ENCODE measurements around the gene NDUFA8. TPM values are rescaled to one million over a fixed set of nuclear protein-coding genes. Genes with fewer than 3 reads are reported as not detected.

NDUFA8 gene
- total RNA-seq, 1 donor, result 17.0 TPM

- Histone ChIP-seq H3K4me2 (ENCODE audit: insufficient read depth, low read length) (no peak overlapping the region), H3K4me3 (ENCODE audit: insufficient read depth, low read length) (no peak overlapping the region), H2AFZ (ENCODE audit: low read length) (no peak overlapping the region), H3K79me2 (ENCODE audit: insufficient read depth, low read length) (no peaks in the 10 kb centered on the region), H3K27ac (ENCODE audit: low read depth, low read length) (no peak overlapping the region), H3K4me1 (ENCODE audit: insufficient read depth, low read length) (peaks cover 4% of the 10 kb centered on the region), H3K9me3 (ENCODE audit: low read depth, low read length) (no peaks in the 10 kb centered on the region), H3K36me3 (ENCODE audit: insufficient read depth, low read length) (no peaks in the 10 kb centered on the region), H4K20me1 (ENCODE audit: insufficient read depth, low read length) (no peaks in the 10 kb centered on the region), H3K27me3 (ENCODE audit: insufficient read depth, low read length) (peaks cover 11% of the 10 kb centered on the region)
- no peak for TF ChIP-seq CTCF (IDR thresholded peaks at IDR 0.05; ENCODE audit: extremely low read depth, low read depth, low read length)
- DNase-seq (ENCODE audit: insufficient read length, low spot score, missing footprints), result peak; percentile 52
Measured at GRCh38 chr9:122132539-122132938, 27.0 kb downstream of the NDUFA8 start.

- H4K20me1 ChIP-seq (ENCODE audit: insufficient read depth, low read length), result no peaks in the 10 kb centered on the region
- no peak overlapping the region for H3K4me2 ChIP-seq (ENCODE audit: insufficient read depth, low read length)
- no peaks in the 10 kb centered on the region for H3K79me2 ChIP-seq (ENCODE audit: insufficient read depth, low read length)
- peak; percentile 62 for DNase-seq (ENCODE audit: insufficient read length, low spot score, missing footprints)
- no peak overlapping the region for H3K4me3 ChIP-seq (ENCODE audit: insufficient read depth, low read length)
- H2AFZ ChIP-seq (ENCODE audit: low read length), result no peak overlapping the region
- H3K9me3 ChIP-seq (ENCODE audit: low read depth, low read length), result no peaks in the 10 kb centered on the region
- no peaks in the 10 kb centered on the region for H3K36me3 ChIP-seq (ENCODE audit: insufficient read depth, low read length)
- H3K27me3 ChIP-seq (ENCODE audit: insufficient read depth, low read length), result peaks cover 11% of the 10 kb centered on the region
- peaks cover 4% of the 10 kb centered on the region for H3K4me1 ChIP-seq (ENCODE audit: insufficient read depth, low read length)
- no peak for TF ChIP-seq CTCF (IDR thresholded peaks at IDR 0.05; ENCODE audit: extremely low read depth, low read depth, low read length)
- no peak overlapping the region for H3K27ac ChIP-seq (ENCODE audit: low read depth, low read length)
Measured at GRCh38 chr9:122131401-122132001, 28.1 kb downstream of the NDUFA8 start.

DNA sequence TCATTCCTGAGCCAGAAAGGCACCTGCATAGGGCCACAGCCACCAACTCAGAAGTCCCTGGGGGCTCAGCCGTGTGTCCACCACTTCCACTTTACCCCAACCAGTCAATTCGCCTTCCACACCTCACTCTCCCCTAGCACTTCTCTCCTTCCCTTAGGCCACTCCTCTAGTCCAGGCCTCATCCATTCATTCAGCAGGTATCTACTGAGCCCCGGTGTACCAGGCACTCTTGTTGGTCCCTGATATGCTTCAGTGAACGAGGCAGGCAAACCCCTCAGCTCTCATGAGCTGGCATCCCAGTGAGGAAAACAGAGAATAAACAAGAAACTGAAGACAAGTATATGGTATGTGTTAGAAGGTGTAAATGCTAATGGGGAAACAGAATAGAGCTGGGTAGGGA is 28.7 kb downstream of the NDUFA8 start:
- H3K27ac ChIP-seq (ENCODE audit: low read depth, low read length), result no peak overlapping the region
- H3K4me2 ChIP-seq (ENCODE audit: insufficient read depth, low read length), result no peak overlapping the region
- peaks cover 11% of the 10 kb centered on the region for H3K27me3 ChIP-seq (ENCODE audit: insufficient read depth, low read length)
- no peaks in the 10 kb centered on the region for H3K36me3 ChIP-seq (ENCODE audit: insufficient read depth, low read length)
- H3K4me1 ChIP-seq (ENCODE audit: insufficient read depth, low read length), result peaks cover 11% of the 10 kb centered on the region
- no peaks in the 10 kb centered on the region for H3K79me2 ChIP-seq (ENCODE audit: insufficient read depth, low read length)
- peak; percentile 68 for DNase-seq (ENCODE audit: insufficient read length, low spot score, missing footprints)
- H2AFZ ChIP-seq (ENCODE audit: low read length), result no peak overlapping the region
- no peak for TF ChIP-seq CTCF (IDR thresholded peaks at IDR 0.05; ENCODE audit: extremely low read depth, low read depth, low read length)
- H3K9me3 ChIP-seq (ENCODE audit: low read depth, low read length), result no peaks in the 10 kb centered on the region
- no peaks in the 10 kb centered on the region for H4K20me1 ChIP-seq (ENCODE audit: insufficient read depth, low read length)
- no peak overlapping the region for H3K4me3 ChIP-seq (ENCODE audit: insufficient read depth, low read length)

- Histone ChIP-seq H3K79me2 (ENCODE audit: insufficient read depth, low read length) (no peaks in the 10 kb centered on the region), H3K4me1 (ENCODE audit: insufficient read depth, low read length) (peaks cover 16% of the 10 kb centered on the region), H3K9me3 (ENCODE audit: low read depth, low read length) (no peaks in the 10 kb centered on the region), H3K27ac (ENCODE audit: low read depth, low read length) (no peak overlapping the region), H3K27me3 (ENCODE audit: insufficient read depth, low read length) (peaks cover 11% of the 10 kb centered on the region), H4K20me1 (ENCODE audit: insufficient read depth, low read length) (no peaks in the 10 kb centered on the region), H3K36me3 (ENCODE audit: insufficient read depth, low read length) (no peaks in the 10 kb centered on the region), H3K4me3 (ENCODE audit: insufficient read depth, low read length) (no peak overlapping the region), H3K4me2 (ENCODE audit: insufficient read depth, low read length) (no peak overlapping the region), H2AFZ (ENCODE audit: low read length) (no peak overlapping the region)
- peak; percentile 53 for DNase-seq (ENCODE audit: insufficient read length, low spot score, missing footprints)
- no peak for TF ChIP-seq CTCF (IDR thresholded peaks at IDR 0.05; ENCODE audit: extremely low read depth, low read depth, low read length)
Measured at GRCh38 chr9:122129969-122130368, 29.6 kb downstream of the NDUFA8 start.

Data from osteoblast (primary cell).